ENCODE results near the gene BGN. TPM values are rescaled to one million over a fixed set of nuclear protein-coding genes. Genes with fewer than 3 reads are reported as not detected.

BGN gene
- total and polyA plus RNA-seq, 10 of the 15 experiments (the other 5 are each of a cell fraction or from before 2014, with no cell fraction given): 0.06 to 0.18 (median 0.12) TPM; not detected in 7

DNA sequence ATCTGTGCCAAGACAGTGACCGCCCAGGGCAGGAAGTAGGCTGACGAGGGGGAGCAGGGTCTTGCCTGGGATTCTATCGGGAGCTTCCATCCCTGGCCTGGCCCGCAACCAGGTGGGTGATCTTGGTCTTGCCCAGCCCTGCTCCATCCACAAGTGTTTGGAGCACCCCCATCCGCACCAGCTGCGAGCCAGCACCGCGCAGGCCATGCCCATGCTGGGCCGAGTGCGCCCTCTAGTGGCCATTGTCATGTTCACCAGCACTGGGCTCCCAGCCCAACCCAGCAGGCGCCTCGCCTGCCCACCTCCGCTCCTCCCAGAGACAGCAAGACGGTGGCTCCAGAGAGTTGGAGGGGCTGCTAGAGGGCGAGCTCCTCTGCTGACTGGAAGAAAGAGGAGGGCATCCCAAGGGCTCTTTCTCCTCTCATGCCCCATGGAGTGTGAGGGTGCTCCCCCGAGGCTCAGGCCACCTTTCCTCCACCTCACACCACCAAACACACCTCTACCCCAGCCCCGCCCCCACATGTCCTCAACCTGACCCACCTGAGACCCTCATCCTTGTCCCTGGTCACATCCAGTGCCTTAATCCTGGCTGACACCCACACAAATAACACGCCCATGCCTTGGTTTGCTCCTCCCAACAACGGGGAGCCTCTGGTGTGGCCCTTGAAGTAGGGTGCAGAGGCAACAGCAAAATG, 12.9 kb downstream of the BGN start (continued):
- TF ChIP-seq, protein P1, sequence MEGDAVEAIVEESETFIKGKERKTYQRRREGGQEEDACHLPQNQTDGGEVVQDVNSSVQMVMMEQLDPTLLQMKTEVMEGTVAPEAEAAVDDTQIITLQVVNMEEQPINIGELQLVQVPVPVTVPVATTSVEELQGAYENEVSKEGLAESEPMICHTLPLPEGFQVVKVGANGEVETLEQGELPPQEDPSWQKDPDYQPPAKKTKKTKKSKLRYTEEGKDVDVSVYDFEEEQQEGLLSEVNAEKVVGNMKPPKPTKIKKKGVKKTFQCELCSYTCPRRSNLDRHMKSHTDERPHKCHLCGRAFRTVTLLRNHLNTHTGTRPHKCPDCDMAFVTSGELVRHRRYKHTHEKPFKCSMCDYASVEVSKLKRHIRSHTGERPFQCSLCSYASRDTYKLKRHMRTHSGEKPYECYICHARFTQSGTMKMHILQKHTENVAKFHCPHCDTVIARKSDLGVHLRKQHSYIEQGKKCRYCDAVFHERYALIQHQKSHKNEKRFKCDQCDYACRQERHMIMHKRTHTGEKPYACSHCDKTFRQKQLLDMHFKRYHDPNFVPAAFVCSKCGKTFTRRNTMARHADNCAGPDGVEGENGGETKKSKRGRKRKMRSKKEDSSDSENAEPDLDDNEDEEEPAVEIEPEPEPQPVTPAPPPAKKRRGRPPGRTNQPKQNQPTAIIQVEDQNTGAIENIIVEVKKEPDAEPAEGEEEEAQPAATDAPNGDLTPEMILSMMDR (IDR thresholded peaks at IDR 0.05 in 2 of 3, conservative IDR thresholded peaks at IDR 0.05 in 1 of 3; ENCODE audit: control insufficient read depth in 2 of 3, extremely low read depth in 1 of 3, insufficient read depth in 1 of 3, low read depth in 3 of 3, low read length in 3 of 3): peak; percentile 75 to 88 (median 83)
- no peak for TF ChIP-seq FOXK2 (IDR thresholded peaks at IDR 0.05)
- peak; percentile 56; the same call in 1 of the 2 replicates for TF ChIP-seq SMARCA5 (IDR thresholded peaks at IDR 0.05)
- TF ChIP-seq, protein P2, sequence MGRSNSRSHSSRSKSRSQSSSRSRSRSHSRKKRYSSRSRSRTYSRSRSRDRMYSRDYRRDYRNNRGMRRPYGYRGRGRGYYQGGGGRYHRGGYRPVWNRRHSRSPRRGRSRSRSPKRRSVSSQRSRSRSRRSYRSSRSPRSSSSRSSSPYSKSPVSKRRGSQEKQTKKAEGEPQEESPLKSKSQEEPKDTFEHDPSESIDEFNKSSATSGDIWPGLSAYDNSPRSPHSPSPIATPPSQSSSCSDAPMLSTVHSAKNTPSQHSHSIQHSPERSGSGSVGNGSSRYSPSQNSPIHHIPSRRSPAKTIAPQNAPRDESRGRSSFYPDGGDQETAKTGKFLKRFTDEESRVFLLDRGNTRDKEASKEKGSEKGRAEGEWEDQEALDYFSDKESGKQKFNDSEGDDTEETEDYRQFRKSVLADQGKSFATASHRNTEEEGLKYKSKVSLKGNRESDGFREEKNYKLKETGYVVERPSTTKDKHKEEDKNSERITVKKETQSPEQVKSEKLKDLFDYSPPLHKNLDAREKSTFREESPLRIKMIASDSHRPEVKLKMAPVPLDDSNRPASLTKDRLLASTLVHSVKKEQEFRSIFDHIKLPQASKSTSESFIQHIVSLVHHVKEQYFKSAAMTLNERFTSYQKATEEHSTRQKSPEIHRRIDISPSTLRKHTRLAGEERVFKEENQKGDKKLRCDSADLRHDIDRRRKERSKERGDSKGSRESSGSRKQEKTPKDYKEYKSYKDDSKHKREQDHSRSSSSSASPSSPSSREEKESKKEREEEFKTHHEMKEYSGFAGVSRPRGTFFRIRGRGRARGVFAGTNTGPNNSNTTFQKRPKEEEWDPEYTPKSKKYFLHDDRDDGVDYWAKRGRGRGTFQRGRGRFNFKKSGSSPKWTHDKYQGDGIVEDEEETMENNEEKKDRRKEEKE (IDR thresholded peaks at IDR 0.05): no peak
- TF ChIP-seq RAD21 (IDR thresholded peaks at IDR 0.05; ENCODE audit: insufficient read depth, low read depth, low read length): peak; percentile 74
- TF ChIP-seq PAX5 (IDR thresholded peaks at IDR 0.05; ENCODE audit: borderline replicate concordance, low read depth, low read length): no peak
- 0 out of 2 replicates have a peak, but pooled peaks have one; percentile 24 for TF ChIP-seq IRF4 (IDR thresholded peaks at IDR 0.05; ENCODE audit: low read depth, low read length)
- TF ChIP-seq, protein P3, sequence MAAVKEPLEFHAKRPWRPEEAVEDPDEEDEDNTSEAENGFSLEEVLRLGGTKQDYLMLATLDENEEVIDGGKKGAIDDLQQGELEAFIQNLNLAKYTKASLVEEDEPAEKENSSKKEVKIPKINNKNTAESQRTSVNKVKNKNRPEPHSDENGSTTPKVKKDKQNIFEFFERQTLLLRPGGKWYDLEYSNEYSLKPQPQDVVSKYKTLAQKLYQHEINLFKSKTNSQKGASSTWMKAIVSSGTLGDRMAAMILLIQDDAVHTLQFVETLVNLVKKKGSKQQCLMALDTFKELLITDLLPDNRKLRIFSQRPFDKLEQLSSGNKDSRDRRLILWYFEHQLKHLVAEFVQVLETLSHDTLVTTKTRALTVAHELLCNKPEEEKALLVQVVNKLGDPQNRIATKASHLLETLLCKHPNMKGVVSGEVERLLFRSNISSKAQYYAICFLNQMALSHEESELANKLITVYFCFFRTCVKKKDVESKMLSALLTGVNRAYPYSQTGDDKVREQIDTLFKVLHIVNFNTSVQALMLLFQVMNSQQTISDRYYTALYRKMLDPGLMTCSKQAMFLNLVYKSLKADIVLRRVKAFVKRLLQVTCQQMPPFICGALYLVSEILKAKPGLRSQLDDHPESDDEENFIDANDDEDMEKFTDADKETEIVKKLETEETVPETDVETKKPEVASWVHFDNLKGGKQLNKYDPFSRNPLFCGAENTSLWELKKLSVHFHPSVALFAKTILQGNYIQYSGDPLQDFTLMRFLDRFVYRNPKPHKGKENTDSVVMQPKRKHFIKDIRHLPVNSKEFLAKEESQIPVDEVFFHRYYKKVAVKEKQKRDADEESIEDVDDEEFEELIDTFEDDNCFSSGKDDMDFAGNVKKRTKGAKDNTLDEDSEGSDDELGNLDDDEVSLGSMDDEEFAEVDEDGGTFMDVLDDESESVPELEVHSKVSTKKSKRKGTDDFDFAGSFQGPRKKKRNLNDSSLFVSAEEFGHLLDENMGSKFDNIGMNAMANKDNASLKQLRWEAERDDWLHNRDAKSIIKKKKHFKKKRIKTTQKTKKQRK (IDR thresholded peaks at IDR 0.05; ENCODE audit: low read depth, low read length): no peak
- TF ChIP-seq MTA2 (IDR thresholded peaks at IDR 0.05; ENCODE audit: low read depth): no peak
- TF ChIP-seq BCL11A (IDR thresholded peaks at IDR 0.05; ENCODE audit: low read depth, low read length): no peak
- no peak for TF ChIP-seq BMI1 (IDR thresholded peaks at IDR 0.05; ENCODE audit: borderline replicate concordance)
- TF ChIP-seq, protein P4, sequence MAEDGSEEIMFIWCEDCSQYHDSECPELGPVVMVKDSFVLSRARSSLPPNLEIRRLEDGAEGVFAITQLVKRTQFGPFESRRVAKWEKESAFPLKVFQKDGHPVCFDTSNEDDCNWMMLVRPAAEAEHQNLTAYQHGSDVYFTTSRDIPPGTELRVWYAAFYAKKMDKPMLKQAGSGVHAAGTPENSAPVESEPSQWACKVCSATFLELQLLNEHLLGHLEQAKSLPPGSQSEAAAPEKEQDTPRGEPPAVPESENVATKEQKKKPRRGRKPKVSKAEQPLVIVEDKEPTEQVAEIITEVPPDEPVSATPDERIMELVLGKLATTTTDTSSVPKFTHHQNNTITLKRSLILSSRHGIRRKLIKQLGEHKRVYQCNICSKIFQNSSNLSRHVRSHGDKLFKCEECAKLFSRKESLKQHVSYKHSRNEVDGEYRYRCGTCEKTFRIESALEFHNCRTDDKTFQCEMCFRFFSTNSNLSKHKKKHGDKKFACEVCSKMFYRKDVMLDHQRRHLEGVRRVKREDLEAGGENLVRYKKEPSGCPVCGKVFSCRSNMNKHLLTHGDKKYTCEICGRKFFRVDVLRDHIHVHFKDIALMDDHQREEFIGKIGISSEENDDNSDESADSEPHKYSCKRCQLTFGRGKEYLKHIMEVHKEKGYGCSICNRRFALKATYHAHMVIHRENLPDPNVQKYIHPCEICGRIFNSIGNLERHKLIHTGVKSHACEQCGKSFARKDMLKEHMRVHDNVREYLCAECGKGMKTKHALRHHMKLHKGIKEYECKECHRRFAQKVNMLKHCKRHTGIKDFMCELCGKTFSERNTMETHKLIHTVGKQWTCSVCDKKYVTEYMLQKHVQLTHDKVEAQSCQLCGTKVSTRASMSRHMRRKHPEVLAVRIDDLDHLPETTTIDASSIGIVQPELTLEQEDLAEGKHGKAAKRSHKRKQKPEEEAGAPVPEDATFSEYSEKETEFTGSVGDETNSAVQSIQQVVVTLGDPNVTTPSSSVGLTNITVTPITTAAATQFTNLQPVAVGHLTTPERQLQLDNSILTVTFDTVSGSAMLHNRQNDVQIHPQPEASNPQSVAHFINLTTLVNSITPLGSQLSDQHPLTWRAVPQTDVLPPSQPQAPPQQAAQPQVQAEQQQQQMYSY (CRISPR knock-in tag; IDR thresholded peaks at IDR 0.05): no peak
- no peak for TF ChIP-seq POLR2AphosphoS2 (IDR thresholded peaks at IDR 0.05; ENCODE audit: low read depth, low read length)

Measured in GM12878 (cell line).